ENCODE measurements around the gene U2SURP. TPM values are rescaled to one million over a fixed set of nuclear protein-coding genes. Genes with fewer than 3 reads are reported as not detected.

Gene U2SURP
- total and polyA plus RNA-seq, 10 of the 15 experiments (the other 5 are each of a cell fraction or from before 2014, with no cell fraction given): 76.3 to 277 (median 150) TPM

- Histone ChIP-seq H3K4me1 (ENCODE audit: control insufficient read depth, insufficient read depth, low read length) (no peaks in the 10 kb centered on the region), H3K79me2 (ENCODE audit: control insufficient read depth, insufficient read depth, low read length) (no peaks in the 10 kb centered on the region), H3K4me2 (ENCODE audit: control insufficient read depth, insufficient read depth) (no peak overlapping the region), H3K27ac (ENCODE audit: control insufficient read depth, insufficient read depth) (no peak overlapping the region), H4K20me1 (ENCODE audit: control insufficient read depth, insufficient read depth) (no peaks in the 10 kb centered on the region), H3K4me3 (no peak overlapping the region), H2AFZ (ENCODE audit: control insufficient read depth, low read depth, low read length) (no peak overlapping the region), H3K9ac (ENCODE audit: control insufficient read depth, insufficient read depth, low read length) (no peak overlapping the region), H3K27me3 (replicated peaks in 1 of 2; ENCODE audit: control insufficient read depth in 2 of 2, insufficient read depth in 2 of 2, low read length in 1 of 2) (no peaks in the 10 kb centered on the region), H3K36me3 (ENCODE audit: control insufficient read depth in 2 of 2, insufficient read depth in 2 of 2, low read length in 1 of 2) (no peaks in the 10 kb centered on the region), H3K9me3 (replicated peaks; ENCODE audit: control insufficient read depth, insufficient read depth, low read length) (no peaks in the 10 kb centered on the region)
- WGBS (ENCODE audit: insufficient coverage, insufficient replicate concordance, low lambda C conversion rate, missing lambda C conversion rate): 57% methylated on average over 3 of the region's 3 CpGs
- ChIA-PET RAD21 (ENCODE audit: unreplicated experiment) (interaction anchor here (0.6 to 1.5 kb wide), 3 partner anchors 53 to 894 kb away, joined by 3 to 6 read pairs (median 3); no protein-coding TSS in a partner anchor), CTCF (interaction anchor here (0.7 to 5.5 kb wide), 12 partner anchors 10 to 1245 kb away, joined by 3 to 48 read pairs (median 3); partner anchors contain the start of gene U2SURP), POLR2A (no interaction called here), SMC1A (ENCODE audit: uncharacterized antibody, unreplicated experiment) (interaction anchor here (1.0 to 1.8 kb wide), 8 partner anchors 10 to 397 kb away, joined by 3 to 12 read pairs (median 4); partner anchors contain the start of gene U2SURP)
- in situ Hi-C loops (cut with MboI) (no loop called here), intact Hi-C loops (cut with micrococcal nuclease; ENCODE audit: unreplicated experiment) (no loop called here)
- ATAC-seq (no peak), FAIRE-seq (no peak), DNase-seq (ENCODE audit: low read depth, low spot score) (no peak)
- TF ChIP-seq MTA3 (IDR thresholded peaks at IDR 0.05; ENCODE audit: borderline replicate concordance, low read length) (no peak), WRNIP1 (IDR thresholded peaks at IDR 0.05; ENCODE audit: borderline replicate concordance, low read depth, low read length) (no peak), BHLHE40 (IDR thresholded peaks at IDR 0.05; ENCODE audit: borderline replicate concordance in 1 of 2, low read depth in 2 of 2, low read length in 1 of 2) (no peak), TCF12 (IDR thresholded peaks at IDR 0.05; ENCODE audit: low read depth, low read length) (no peak), CBX3 (IDR thresholded peaks at IDR 0.05; ENCODE audit: borderline replicate concordance, low read depth) (no peak), SMC3 (IDR thresholded peaks at IDR 0.05; ENCODE audit: borderline replicate concordance, low read length) (no peak), ATF7 (IDR thresholded peaks at IDR 0.05; ENCODE audit: low read depth) (no peak)
- BruUV-seq (replicated peaks): no TSS peak
Measured at GRCh38 chr3:142984255-142984654, 17.1 kb upstream of the U2SURP start.
